Retinal pigment epithelial cell (primary cell): ENCODE data around the gene TSHZ2.

Source experiments
- DNase-seq: peaks from one replicate; pipeline ENCODE4 v3.0.0-alpha.2; 2010; ENCODE audit warnings: low read depth
- H3K4me3 ChIP-seq: 2 replicates; pipeline ENCODE4 v1.5.1; 2011; ENCODE audit warnings: mild to moderate bottlenecking, low read length, control low read depth, moderate library complexity
- CTCF ChIP-seq: conservative IDR thresholded peaks from 2 replicates; pipeline ENCODE4 v1.5.1; 2011; ENCODE audit warnings: low read depth, low read length, control low read depth, inconsistent platforms

The TSHZ2 gene

GRCh38 chr20:53100476-53100911 lies 128.3 kb downstream of the TSHZ2 start:
- no peak for TF ChIP-seq CTCF
- peak; percentile 39 for DNase-seq
- H3K4me3 ChIP-seq: no peak overlapping the region

GRCh38 chr20:53101992-53102760 lies 130.0 kb downstream of the TSHZ2 start:
- no peak for DNase-seq
- no peak overlapping the region for H3K4me3 ChIP-seq
- TF ChIP-seq CTCF: no peak

- no peak for DNase-seq
- H3K4me3 ChIP-seq: no peak overlapping the region
- no peak for TF ChIP-seq CTCF
These were observed 131.0 kb downstream of the TSHZ2 start for GRCh38 chr20:53103124-53103523.

- no peak for TF ChIP-seq CTCF
- no peak overlapping the region for H3K4me3 ChIP-seq
- DNase-seq: no peak
These were observed 132.7 kb downstream of the TSHZ2 start for GRCh38 chr20:53104884-53105283.

GRCh38 chr20:53116733-53117132 lies 144.6 kb downstream of the TSHZ2 start:
- TF ChIP-seq CTCF: no peak
- H3K4me3 ChIP-seq: no peak overlapping the region
- DNase-seq: no peak

GRCh38 chr20:53122853-53123252 lies 150.7 kb downstream of the TSHZ2 start:
- no peak overlapping the region for H3K4me3 ChIP-seq
- no peak for TF ChIP-seq CTCF
- DNase-seq: no peak

GRCh38 chr20:53124075-53124551 lies 152.0 kb downstream of the TSHZ2 start:
- no peak for DNase-seq
- H3K4me3 ChIP-seq: no peak overlapping the region
- TF ChIP-seq CTCF: no peak
